Stomach (tissue), 9 donors: Measurements from ENCODE around the gene TAL1. TPM values are rescaled to one million over a fixed set of nuclear protein-coding genes. Genes with fewer than 3 reads are reported as not detected.
A peak's percentile ranks its signal among the peaks of the same experiment; 100 is the strongest.

Experiments used
- DNase-seq, 2 donors: peaks; one replicate each; pipeline versions ENCODE4 v3.0.0 to v3.0.0-alpha.2; 2013 to 2019
- H3K27ac ChIP-seq, 5 donors: fragments of 200-600 bp in 4 of 5; sonication (generic) in 4 of 5; one replicate each; pipeline ENCODE4 v1.5.1; 2013 to 2019; ENCODE audit warnings: mild to moderate bottlenecking in 1 of 5, moderate library complexity in 1 of 5
- H3K27me3 ChIP-seq, 3 donors: fragments of 200-600 bp; sonication (generic); one replicate each; pipeline ENCODE4 v1.5.1; 2017 to 2019; ENCODE audit warnings: mixed run types in 1 of 3
- H3K36me3 ChIP-seq, 4 donors: fragments of 200-600 bp; sonication (generic); 1 replicate in 3 of 4; 2 replicates in 1 of 4; pipeline ENCODE4 v1.5.1; 2016 to 2019
- H3K4me1 ChIP-seq, 4 donors: fragments of 200-600 bp; sonication (generic); one replicate each; pipeline ENCODE4 v1.5.1; 2016 to 2019
- H3K4me3 ChIP-seq, 4 donors: fragments of 200-600 bp; sonication (generic) in 3 of 4; one replicate each; pipeline ENCODE4 v1.5.1; 2016 to 2019; ENCODE audit warnings: mild to moderate bottlenecking in 1 of 4
- H3K9me3 ChIP-seq, 4 donors: fragments of 200-600 bp; sonication (generic); one replicate each; pipeline ENCODE4 v1.5.1; 2016 to 2019
- CTCF ChIP-seq, 7 experiments: fragments of 450-650 bp in 4 of 7; fragments of 200-600 bp in 3 of 7; sonication (generic) in 3 of 7; IDR thresholded peaks; one replicate each; pipeline ENCODE4 v1.5.1; 2016 to 2019; ENCODE audit warnings: antibody characterized with exemption in 7 of 7, control low read depth in 2 of 7, mild to moderate bottlenecking in 1 of 7
- EP300 ChIP-seq: sonication (generic); formaldehyde crosslinking; IDR thresholded peaks from one replicate; pipeline ENCODE4 v1.6.1; 2017; ENCODE audit warnings: antibody characterized with exemption
- POLR2A ChIP-seq, 4 donors: fragments of 450-650 bp; IDR thresholded peaks; one replicate each; pipeline ENCODE4 v1.6.1; 2016; ENCODE audit warnings: antibody characterized with exemption in 4 of 4, control low read depth in 2 of 4, mild to moderate bottlenecking in 1 of 4, moderate library complexity in 1 of 4
- POLR2AphosphoS5 ChIP-seq, 3 donors: sonication (generic); formaldehyde crosslinking; IDR thresholded peaks; one replicate each; pipeline ENCODE4 v1.6.1; 2016; ENCODE audit warnings: antibody characterized with exemption in 3 of 3
- WGBS, 5 donors: extraction: QIAGEN DNeasy Blood & Tissue Kit in 3 of 5; methylation state at CpG; one replicate each; pipeline versions ENCODE4 v1.1.5 to v1.1.7; 2013 to 2018; 5-methylcytosine and 5-hydroxymethylcytosine counted together
- intact Hi-C: fragments of 100-400 bp; cut with DNase I; formaldehyde crosslinking; loops from one replicate; pipeline ENCODE4 v1.15.1; 2023; ENCODE audit warnings: low total_unique reads
- polyA plus RNA-seq, 3 donors: library from polyadenylated mRNA; stranded (reverse); fragments of 200-250 nt; gene quantifications; one replicate each; pipeline ENCODE4 v1.2.3, GENCODE V29; 2013
- total RNA-seq, 5 donors: library from RNA; depleted of rRNA; stranded (reverse); fragments of >200 nt; gene quantifications; one replicate each; pipeline versions ENCODE4 v1.1.0 to v1.2.3, GENCODE V29; 2014 to 2016
- donor health status: healthy with polysubstance abuse.
- donor health status: Bipolar disorder and iron deficiency.
- donor health status: healthy.

The TAL1 gene
- total and polyA plus RNA-seq, 8 donors = under 0.01 to 4.5 (median 1.5) TPM; not detected in 1

- H3K4me3 ChIP-seq = peak within 1 kb of the TSS in 3 of 4 donors; percentile 25 to 47 (median 40)
- no peaks in the 10 kb centered on the region for H3K27me3 ChIP-seq
- peak within 1 kb of the TSS; percentile 31 to 89 (median 84) for H3K27ac ChIP-seq
- WGBS, 5 donors = 17 to 43% (median 28%) methylated on average over 14 to 16 of the region's 16 CpGs
- intact Hi-C loops = loop anchor here (10.0 kb wide), 3 partner anchors 75 to 535 kb away; no protein-coding TSS in a partner anchor
- peaks cover 23 to 59% (median 36%) of the 10 kb centered on the region in 4 donors for H3K4me1 ChIP-seq
- no peaks in the 10 kb centered on the region for H3K36me3 ChIP-seq
- peak; percentile 69 to 96 for DNase-seq
- no peaks in the 10 kb centered on the region for H3K9me3 ChIP-seq
- TF ChIP-seq POLR2AphosphoS5 (IDR thresholded peaks at IDR 0.05) = peak in 2 of 3 donors; percentile 57 to 80
- no peak for TF ChIP-seq POLR2A (IDR thresholded peaks at IDR 0.05)
- no peak for TF ChIP-seq EP300
Measured at GRCh38 chr1:47189844-47190508, 42.0 kb downstream of the TAL1 start, which contains the start of gene PDZK1IP1. PDZK1IP1 (minus strand) TSS chr1:47190036; CDS start chr1:47189932, 104 bp downstream.

GRCh38 chr1:47188791-47189785 is 42.9 kb downstream of the TAL1 start:
- Histone ChIP-seq H3K4me3 (peak overlapping the region in 3 of 4 donors; percentile 25 to 47 (median 40)), H3K27me3 (no peaks in the 10 kb centered on the region), H3K27ac (peak overlapping the region; percentile 31 to 89 (median 84)), H3K4me1 (peaks cover 23 to 59% (median 36%) of the 10 kb centered on the region in 4 donors), H3K36me3 (no peaks in the 10 kb centered on the region), H3K9me3 (no peaks in the 10 kb centered on the region)
- intact Hi-C loops = loop anchor here (10.0 kb wide), 2 partner anchors 76 to 516 kb away; no protein-coding TSS in a partner anchor
- TF ChIP-seq POLR2A (IDR thresholded peaks at IDR 0.05) (no peak), EP300 (no peak), CTCF (IDR thresholded peaks at IDR 0.05) (no peak), POLR2AphosphoS5 (IDR thresholded peaks at IDR 0.05) (no peak)
- 68 to 81% (median 74%) methylated on average over 6 to 7 of the region's 7 CpGs for WGBS, 5 donors
- DNase-seq = peak in 1 of 2 donors; percentile 11

GRCh38 chr1:47187926-47188250 is 44.1 kb downstream of the TAL1 start:
- no peaks in the 10 kb centered on the region for H3K36me3 ChIP-seq
- no peaks in the 10 kb centered on the region for H3K9me3 ChIP-seq
- H3K4me1 ChIP-seq = peaks cover 22 to 64% (median 33%) of the 10 kb centered on the region in 4 donors
- intact Hi-C loops = loop anchor here (10.0 kb wide), 2 partner anchors 77 to 517 kb away; no protein-coding TSS in a partner anchor
- peak overlapping the region in 2 of 5 donors; percentile 12 to 84 for H3K27ac ChIP-seq
- no peaks in the 10 kb centered on the region for H3K27me3 ChIP-seq
- WGBS, 5 donors = 80 to 95% (median 89%) methylated on average over 2 of the region's 2 CpGs
- no peak for DNase-seq
- peak overlapping the region in 2 of 4 donors; percentile 25 to 47 for H3K4me3 ChIP-seq
- TF ChIP-seq POLR2A (IDR thresholded peaks at IDR 0.05) (no peak), POLR2AphosphoS5 (IDR thresholded peaks at IDR 0.05) (no peak), EP300 (no peak), CTCF (IDR thresholded peaks at IDR 0.05) (no peak)

- Histone ChIP-seq H3K4me3 (peak overlapping the region in 2 of 4 donors; percentile 25 to 47), H3K36me3 (no peaks in the 10 kb centered on the region), H3K27me3 (peaks cover 0 to under 1% (median 0%) of the 10 kb centered on the region in 3 donors), H3K27ac (peak overlapping the region in 2 of 5 donors; percentile 12 to 84), H3K9me3 (no peaks in the 10 kb centered on the region), H3K4me1 (peaks cover 19 to 64% (median 29%) of the 10 kb centered on the region in 4 donors)
- DNase-seq = peak in 1 of 2 donors; percentile 21
- 83 to 89% (median 86%) methylated on average over 12 of the region's 12 CpGs for WGBS, 5 donors
- TF ChIP-seq EP300 = no peak
- no peak for TF ChIP-seq CTCF (IDR thresholded peaks at IDR 0.05)
- TF ChIP-seq POLR2A (IDR thresholded peaks at IDR 0.05) = no peak
- no peak for TF ChIP-seq POLR2AphosphoS5 (IDR thresholded peaks at IDR 0.05)
- intact Hi-C loops = loop anchor here (10.0 kb wide), 2 partner anchors 77 to 517 kb away; no protein-coding TSS in a partner anchor
Measured at GRCh38 chr1:47187231-47187925, 44.6 kb downstream of the TAL1 start.
